Fibroblast of skin of back (primary cell): ENCODE measurements around the gene ZAR1.

Source experiments
- DNase-seq: peaks from one replicate; pipeline ENCODE4 v3.0.0-alpha.2; 2013

The ZAR1 gene

GRCh38 chr4:48490680-48491513 is 845 bp downstream of the ZAR1 start:
- no peak for DNase-seq

- DNase-seq, result no peak
Observed at GRCh38 chr4:48491514-48492176, 1.6 kb downstream of the ZAR1 start.

GRCh38 chr4:48493452-48494100 is 3.5 kb downstream of the ZAR1 start:
- DNase-seq, result no peak

GRCh38 chr4:48495941-48496340 is 5.9 kb downstream of the ZAR1 start:
- no peak for DNase-seq

GRCh38 chr4:48498895-48499294 is 8.8 kb downstream of the ZAR1 start:
- no peak for DNase-seq

DNA sequence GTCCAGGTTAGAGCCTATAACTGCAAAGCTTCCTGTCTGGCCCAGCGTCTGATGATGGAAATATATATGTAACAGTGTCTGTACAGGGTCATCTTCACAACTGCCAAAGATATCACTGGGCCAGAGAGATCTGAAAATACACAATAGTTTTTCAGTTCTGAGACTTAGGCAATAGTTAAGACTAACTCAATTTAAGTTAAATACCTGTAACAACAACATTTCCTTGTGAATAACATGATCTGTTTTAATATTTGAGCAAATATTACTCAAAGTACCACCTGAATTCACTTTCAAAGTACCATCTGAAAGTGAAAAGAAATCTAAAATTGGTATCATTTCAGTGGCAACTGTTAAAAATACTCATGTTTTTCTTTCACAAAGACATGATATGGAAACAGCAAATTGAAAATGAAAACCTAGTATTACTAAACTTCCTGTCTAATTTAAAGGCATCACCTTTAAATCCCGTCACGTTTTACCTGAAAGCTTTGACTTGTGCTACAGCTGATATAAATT is 9.6 kb downstream of the ZAR1 start:
- no peak for DNase-seq

DNA sequence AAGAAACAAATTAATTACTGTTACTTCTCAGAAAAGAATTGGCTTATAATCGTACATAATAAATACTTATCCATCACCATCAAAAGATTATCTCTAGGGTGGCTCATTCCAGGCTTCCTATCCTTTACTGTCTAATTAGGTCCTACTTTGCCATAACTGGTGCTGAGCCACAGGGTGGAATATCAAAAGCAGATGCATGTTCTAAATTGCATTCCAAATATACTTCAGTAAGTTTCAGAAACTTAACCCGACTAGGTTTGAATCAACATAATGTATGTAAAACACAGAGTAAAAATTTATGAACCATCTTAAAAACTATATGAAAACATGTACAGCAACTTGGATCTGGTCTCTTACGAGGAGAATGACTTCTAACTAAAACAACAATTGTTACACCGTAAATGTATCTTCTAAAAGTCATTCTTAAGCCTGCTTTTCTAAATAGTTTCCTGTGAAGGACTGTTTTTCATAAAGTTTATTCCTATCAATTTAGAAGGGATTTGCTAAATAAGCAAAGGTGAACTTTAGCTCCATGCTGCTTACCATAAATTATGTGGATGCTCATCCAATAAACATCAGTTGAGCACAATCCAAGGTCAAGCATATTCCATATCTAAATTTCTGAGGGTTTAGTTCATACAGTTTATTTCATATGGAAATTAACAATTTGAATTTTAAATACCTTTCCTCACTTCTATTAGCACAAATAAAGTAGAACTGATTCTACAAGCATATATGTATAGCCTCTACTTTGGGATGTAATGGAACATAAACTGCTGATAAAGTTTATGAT is 13.4 kb downstream of the ZAR1 start:
- no peak for DNase-seq

DNA sequence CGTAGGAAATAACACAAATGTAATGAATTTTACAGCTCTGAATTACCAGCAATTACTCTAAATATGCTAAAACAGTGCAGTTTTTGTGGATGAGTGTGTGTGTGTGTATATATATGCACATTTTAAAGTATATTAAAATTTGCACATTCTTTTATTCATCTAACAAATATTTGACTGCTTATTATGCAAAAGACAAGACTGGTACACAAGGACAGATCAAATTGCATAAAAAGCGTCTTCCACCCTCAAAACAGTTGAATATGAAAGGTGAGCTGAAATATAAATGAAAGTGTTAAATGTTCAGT is 13.9 kb downstream of the ZAR1 start:
- DNase-seq, result no peak

- no peak for DNase-seq
Observed at GRCh38 chr4:48504352-48504751, 14.3 kb downstream of the ZAR1 start.

DNA sequence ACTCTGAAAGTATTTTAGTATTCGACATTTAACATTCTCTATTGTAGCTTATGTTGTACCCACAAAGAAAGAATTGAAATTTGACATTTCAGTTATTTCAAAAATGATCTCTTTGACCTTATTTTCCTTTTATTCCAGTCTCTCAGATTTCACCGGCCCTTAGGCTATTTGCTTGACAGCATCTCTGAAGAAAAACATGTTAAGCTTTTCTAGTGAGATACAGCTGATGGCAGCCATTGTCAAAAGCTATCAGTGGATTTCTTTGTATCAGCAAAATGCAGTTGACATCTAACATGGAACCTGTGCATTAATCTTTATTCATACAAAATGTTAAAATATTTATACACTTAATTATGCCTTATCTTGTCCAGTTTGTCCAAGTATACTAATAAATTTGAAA is 16.7 kb downstream of the ZAR1 start:
- no peak for DNase-seq

DNA sequence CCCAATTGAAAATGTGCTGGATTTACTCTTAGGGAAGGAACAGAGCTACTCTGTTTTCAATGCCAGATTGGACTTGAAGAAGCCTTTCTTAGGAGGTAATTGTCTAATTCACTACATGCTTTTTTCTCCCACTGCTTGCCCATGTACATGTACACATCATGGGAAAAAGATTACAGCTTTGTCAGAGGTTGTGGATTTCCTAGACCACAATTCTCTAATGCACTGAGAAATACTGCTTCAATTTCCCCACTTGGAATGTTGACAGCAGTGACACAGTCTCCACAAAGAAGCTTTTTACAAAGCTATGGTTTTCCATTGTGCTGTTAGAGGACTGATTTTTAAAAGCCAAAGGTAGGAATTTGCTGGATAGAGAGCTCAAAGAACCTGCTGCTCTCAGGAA is 19.5 kb downstream of the ZAR1 start:
- no peak for DNase-seq

DNA sequence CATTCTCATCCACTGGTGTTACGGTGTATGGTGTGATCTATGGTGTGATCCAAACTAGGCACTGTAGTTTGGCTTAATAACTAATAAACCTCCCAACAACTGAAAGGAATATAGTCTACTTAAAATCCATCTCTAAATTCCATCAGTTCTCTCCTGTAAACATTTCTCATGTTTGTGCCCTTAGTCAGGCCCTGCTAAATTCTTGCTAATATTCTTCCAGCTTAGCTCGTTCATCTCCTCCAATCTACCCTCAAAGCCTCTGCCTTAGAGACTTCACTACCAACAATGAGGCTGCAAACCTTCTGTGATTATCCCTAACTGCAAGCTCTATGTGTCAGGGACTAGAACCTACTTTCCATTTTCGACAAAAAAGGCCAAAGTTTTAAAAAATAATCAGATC is 28.1 kb downstream of the ZAR1 start:
- DNase-seq, result no peak

- no peak for DNase-seq
Observed at GRCh38 chr4:48526406-48526805, 36.4 kb downstream of the ZAR1 start.

DNA sequence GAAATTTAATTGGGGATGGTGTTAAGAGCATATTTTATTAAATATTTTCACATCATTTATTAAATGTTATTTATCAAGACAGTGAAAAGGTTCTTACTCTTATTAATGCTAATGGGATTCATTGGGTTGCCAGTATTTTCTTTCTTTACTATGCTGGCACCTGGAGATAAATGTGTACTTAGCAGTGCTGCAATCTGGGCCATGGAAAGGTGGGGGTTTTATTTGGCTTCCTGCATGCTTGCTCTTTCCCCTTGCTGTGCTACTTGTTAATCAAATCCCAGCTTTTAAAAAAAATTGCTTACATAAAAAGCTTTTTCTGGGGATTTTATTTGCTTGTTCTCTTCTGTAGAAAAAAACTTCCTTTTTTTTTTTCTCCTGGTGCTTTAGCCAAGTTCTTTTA is 48.3 kb downstream of the ZAR1 start:
- no peak for DNase-seq

DNA sequence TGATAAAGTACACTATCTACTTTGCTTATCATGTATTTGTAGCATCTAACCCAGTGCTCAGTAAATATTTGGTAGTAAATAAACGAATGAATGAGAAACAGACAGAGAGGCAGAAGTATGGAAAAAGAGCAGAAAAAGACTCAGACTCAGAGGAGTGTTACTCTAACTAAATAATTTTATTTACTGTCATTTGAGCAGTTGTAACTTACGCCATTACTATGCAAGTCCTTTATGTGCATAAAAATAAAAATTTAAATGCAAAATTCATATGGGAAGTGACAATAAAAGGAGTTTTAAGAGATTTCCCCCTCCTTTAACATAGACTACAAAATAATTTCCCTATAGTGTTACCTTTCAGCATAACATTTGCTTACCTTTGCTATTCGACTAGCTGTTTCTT is 49.5 kb downstream of the ZAR1 start:
- DNase-seq, result no peak

- no peak for DNase-seq
Observed at GRCh38 chr4:48542888-48543287, 52.8 kb downstream of the ZAR1 start.

DNA sequence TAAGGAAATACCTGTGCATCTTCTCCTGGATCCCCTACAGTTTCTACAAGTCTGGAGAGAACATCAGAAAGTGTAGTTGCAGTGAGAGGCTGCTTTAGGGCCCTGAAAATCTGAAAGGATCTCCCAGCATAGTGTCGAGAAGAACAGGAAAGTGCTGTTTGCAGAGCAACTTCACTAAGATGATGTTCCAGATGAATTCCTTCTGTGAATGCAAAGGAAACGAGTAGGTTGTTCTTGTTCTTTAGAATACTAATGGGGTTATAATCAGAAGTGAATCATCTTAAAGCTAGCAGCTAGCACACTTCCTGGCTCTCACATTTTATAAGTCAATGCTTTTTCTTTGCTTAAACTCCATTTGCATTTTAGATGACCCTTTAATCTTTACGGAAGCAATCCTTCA is 53.7 kb downstream of the ZAR1 start:
- DNase-seq, result no peak
